SJCRH30 (cell line): ENCODE results near the gene IRF1. TPM values are rescaled to one million over a fixed set of nuclear protein-coding genes. Genes with fewer than 3 reads are reported as not detected.

ENCODE experiments used
- DNase-seq, 2 experiments: peaks; one replicate each; pipeline ENCODE4 v3.0.0-alpha.2; 2015 to 2020
- H3K27ac ChIP-seq: fragments of 250-450 bp; sonication (Bioruptor Pico); 2 replicates; pipeline ENCODE4 v1.5.1; 2020; ENCODE audit warnings: mild to moderate bottlenecking, moderate library complexity
- H3K27me3 ChIP-seq: fragments of 250-450 bp; sonication (Bioruptor Pico); 2 replicates; pipeline ENCODE4 v1.5.1; 2020; ENCODE audit warnings: mild to moderate bottlenecking, moderate library complexity
- H3K36me3 ChIP-seq: fragments of 250-450 bp; sonication (Bioruptor Pico); 2 replicates; pipeline ENCODE4 v1.5.1; 2020; ENCODE audit warnings: mild to moderate bottlenecking, moderate library complexity
- H3K4me1 ChIP-seq: fragments of 250-450 bp; sonication (Bioruptor Pico); 2 replicates; pipeline ENCODE4 v1.5.1; 2020; ENCODE audit warnings: mild to moderate bottlenecking, moderate library complexity
- H3K4me3 ChIP-seq: fragments of 250-450 bp; sonication (Bioruptor Pico); 2 replicates; pipeline ENCODE4 v1.5.1; 2020; ENCODE audit warnings: mild to moderate bottlenecking, moderate library complexity
- H3K9me3 ChIP-seq: fragments of 250-450 bp; sonication (Bioruptor Pico); replicated peaks from 2 replicates; pipeline ENCODE4 v1.5.1; 2020; ENCODE audit warnings: mild to moderate bottlenecking, moderate library complexity
- total RNA-seq: library from RNA; depleted of rRNA; stranded (reverse); fragments of >200 nt; shearing (Covaris generic); gene quantifications from 2 replicates; pipeline ENCODE4 v1.2.3, GENCODE V29; 2014

Gene IRF1
- total RNA-seq, 1 experiment from 2014 or later: 13.9 TPM

GRCh38 chr5:132475987-132476875 lies 14.3 kb downstream of the IRF1 start:
- no peaks in the 10 kb centered on the region for H3K36me3 ChIP-seq
- no peaks in the 10 kb centered on the region for H3K9me3 ChIP-seq
- peaks cover 7% of the 10 kb centered on the region for H3K4me1 ChIP-seq
- no peak overlapping the region for H3K27ac ChIP-seq
- H3K27me3 ChIP-seq: no peaks in the 10 kb centered on the region
- no peak for DNase-seq
- H3K4me3 ChIP-seq: no peak overlapping the region

- Histone ChIP-seq H3K4me1 (peaks cover 15% of the 10 kb centered on the region), H3K27me3 (no peaks in the 10 kb centered on the region), H3K27ac (no peak overlapping the region), H3K9me3 (no peaks in the 10 kb centered on the region), H3K4me3 (no peak overlapping the region), H3K36me3 (no peaks in the 10 kb centered on the region)
- no peak for DNase-seq
Measured at GRCh38 chr5:132475497-132475882, 15.1 kb downstream of the IRF1 start.

- peak; percentile 19 to 37 for DNase-seq
- H3K4me1 ChIP-seq: peaks cover 20% of the 10 kb centered on the region
- no peaks in the 10 kb centered on the region for H3K27me3 ChIP-seq
- no peak overlapping the region for H3K4me3 ChIP-seq
- no peaks in the 10 kb centered on the region for H3K36me3 ChIP-seq
- no peaks in the 10 kb centered on the region for H3K9me3 ChIP-seq
- H3K27ac ChIP-seq: no peak overlapping the region
Measured at GRCh38 chr5:132474881-132475496, 15.6 kb downstream of the IRF1 start.

GRCh38 chr5:132474131-132474723 lies 16.3 kb downstream of the IRF1 start:
- no peaks in the 10 kb centered on the region for H3K36me3 ChIP-seq
- no peaks in the 10 kb centered on the region for H3K9me3 ChIP-seq
- no peak overlapping the region for H3K27ac ChIP-seq
- no peak for DNase-seq
- no peak overlapping the region for H3K4me3 ChIP-seq
- H3K27me3 ChIP-seq: no peaks in the 10 kb centered on the region
- peaks cover 27% of the 10 kb centered on the region for H3K4me1 ChIP-seq

GRCh38 chr5:132473668-132474067 lies 16.9 kb downstream of the IRF1 start:
- no peak for DNase-seq
- Histone ChIP-seq H3K4me1 (peaks cover 33% of the 10 kb centered on the region), H3K36me3 (no peaks in the 10 kb centered on the region)

GRCh38 chr5:132473019-132473531 lies 17.5 kb downstream of the IRF1 start:
- no peak overlapping the region for H3K4me3 ChIP-seq
- no peak overlapping the region for H3K27ac ChIP-seq
- no peak for DNase-seq
- peaks cover 6% of the 10 kb centered on the region; the same call in 1 of the 2 replicates for H3K9me3 ChIP-seq
- no peaks in the 10 kb centered on the region for H3K36me3 ChIP-seq
- H3K27me3 ChIP-seq: no peaks in the 10 kb centered on the region
- peaks cover 33% of the 10 kb centered on the region for H3K4me1 ChIP-seq

More at GRCh38 chr5:132473668-132474067, 16.9 kb downstream of the IRF1 start:
- Histone ChIP-seq H3K27me3 (no peaks in the 10 kb centered on the region), H3K27ac (no peak overlapping the region), H3K4me3 (no peak overlapping the region), H3K9me3 (peaks cover 4% of the 10 kb centered on the region; the same call in 1 of the 2 replicates)

GRCh38 chr5:132472431-132472830 lies 18.1 kb downstream of the IRF1 start:
- Histone ChIP-seq H3K4me1 (peaks cover 35% of the 10 kb centered on the region), H3K36me3 (no peaks in the 10 kb centered on the region), H3K27me3 (no peaks in the 10 kb centered on the region), H3K27ac (no peak overlapping the region), H3K9me3 (peaks cover 6% of the 10 kb centered on the region; the same call in 1 of the 2 replicates), H3K4me3 (no peak overlapping the region)
- DNase-seq: no peak

GRCh38 chr5:132471944-132472343 lies 18.6 kb downstream of the IRF1 start:
- no peak for DNase-seq
- no peak overlapping the region for H3K4me3 ChIP-seq
- H3K4me1 ChIP-seq: peaks cover 40% of the 10 kb centered on the region
- peaks cover 6% of the 10 kb centered on the region; the same call in 1 of the 2 replicates for H3K9me3 ChIP-seq
- H3K27me3 ChIP-seq: no peaks in the 10 kb centered on the region
- H3K27ac ChIP-seq: no peak overlapping the region
- no peaks in the 10 kb centered on the region for H3K36me3 ChIP-seq

- Histone ChIP-seq H3K9me3 (peaks cover 6% of the 10 kb centered on the region; the same call in 1 of the 2 replicates), H3K27ac (no peak overlapping the region), H3K4me1 (peaks cover 46% of the 10 kb centered on the region), H3K36me3 (no peaks in the 10 kb centered on the region), H3K27me3 (no peaks in the 10 kb centered on the region), H3K4me3 (no peak overlapping the region)
- no peak for DNase-seq
Measured at GRCh38 chr5:132471151-132471907, 19.2 kb downstream of the IRF1 start.

- Histone ChIP-seq H3K27ac (peak overlapping the region; percentile 57), H3K27me3 (no peaks in the 10 kb centered on the region), H3K4me1 (peaks cover 53% of the 10 kb centered on the region), H3K9me3 (peaks cover 6% of the 10 kb centered on the region; the same call in 1 of the 2 replicates), H3K36me3 (no peaks in the 10 kb centered on the region), H3K4me3 (no peak overlapping the region)
- no peak for DNase-seq
Measured at GRCh38 chr5:132470596-132470995, 20.0 kb downstream of the IRF1 start.

- H3K27ac ChIP-seq: peak overlapping the region; percentile 57
- peaks cover 59% of the 10 kb centered on the region for H3K4me1 ChIP-seq
- H3K9me3 ChIP-seq: peaks cover 6% of the 10 kb centered on the region; the same call in 1 of the 2 replicates
- H3K4me3 ChIP-seq: no peak overlapping the region
- peak; percentile 79 to 83 for DNase-seq
- H3K27me3 ChIP-seq: no peaks in the 10 kb centered on the region
- no peaks in the 10 kb centered on the region for H3K36me3 ChIP-seq
Measured at GRCh38 chr5:132470010-132470392, 20.6 kb downstream of the IRF1 start.

GRCh38 chr5:132469380-132470009 lies 21.1 kb downstream of the IRF1 start:
- peak; percentile 44 to 54 for DNase-seq
- Histone ChIP-seq H3K4me1 (peaks cover 59% of the 10 kb centered on the region), H3K9me3 (peaks cover 6% of the 10 kb centered on the region; the same call in 1 of the 2 replicates), H3K4me3 (no peak overlapping the region), H3K36me3 (no peaks in the 10 kb centered on the region), H3K27ac (peak overlapping the region; percentile 57), H3K27me3 (no peaks in the 10 kb centered on the region)

- Histone ChIP-seq H3K4me1 (peaks cover 63% of the 10 kb centered on the region), H3K27me3 (no peaks in the 10 kb centered on the region), H3K27ac (peak overlapping the region; percentile 57), H3K9me3 (peaks cover 6% of the 10 kb centered on the region; the same call in 1 of the 2 replicates), H3K36me3 (no peaks in the 10 kb centered on the region), H3K4me3 (no peak overlapping the region)
- DNase-seq: no peak
Measured at GRCh38 chr5:132468656-132469379, 21.8 kb downstream of the IRF1 start.
